Progenitor cell of endocrine pancreas (in vitro differentiated cells): ENCODE measurements around the gene C10orf62. TPM values are rescaled to one million over a fixed set of nuclear protein-coding genes. Genes with fewer than 3 reads are reported as not detected.

Source experiments
- DNase-seq: peaks from one replicate; pipeline ENCODE4 v3.0.0; 2021; ENCODE audit warnings: low spot score; ENCODE audit not compliant: unreplicated experiment
- H3K27ac Mint-ChIP-seq: 2 replicates; pipeline ENCODE4 v1.8.0; 2021; ENCODE audit warnings: mild to moderate bottlenecking, moderate library complexity, mixed read lengths
- H3K27me3 Mint-ChIP-seq: 2 replicates; pipeline ENCODE4 v1.8.0; 2021; ENCODE audit warnings: mixed read lengths
- H3K36me3 Mint-ChIP-seq: 2 replicates; pipeline ENCODE4 v1.8.0; 2022; ENCODE audit warnings: mixed read lengths; ENCODE audit not compliant: insufficient read depth
- H3K4me1 Mint-ChIP-seq: 2 replicates; pipeline ENCODE4 v1.8.0; 2021; ENCODE audit warnings: low read depth, mixed read lengths
- H3K4me3 Mint-ChIP-seq: 2 replicates; pipeline ENCODE4 v1.8.0; 2021; ENCODE audit warnings: low read depth, mild to moderate bottlenecking, moderate library complexity, mixed read lengths
- H3K9me3 Mint-ChIP-seq: 2 replicates; pipeline ENCODE4 v1.8.0; 2021; ENCODE audit warnings: low read depth, mixed read lengths
- CTCF ChIP-seq: fragments of 200-600 bp; sonication (generic); IDR thresholded peaks from one replicate; pipeline ENCODE4 v1.5.0; 2021; ENCODE audit warnings: antibody characterized with exemption, mild to moderate bottlenecking; ENCODE audit not compliant: unreplicated experiment
- total RNA-seq: library from RNA; stranded (reverse); gene quantifications from 2 replicates; pipeline ENCODE4 v1.2.1, GENCODE V29; 2021

The C10orf62 gene
- total RNA-seq, 1 donor from 2014 or later = 0.96 TPM

- TF ChIP-seq CTCF = no peak
- H3K27me3 Mint-ChIP-seq = no peaks in the 10 kb centered on the region
- peaks cover 8% of the 10 kb centered on the region for H3K4me1 Mint-ChIP-seq
- no peak overlapping the region for H3K27ac Mint-ChIP-seq
- H3K9me3 Mint-ChIP-seq = no peaks in the 10 kb centered on the region
- H3K36me3 Mint-ChIP-seq = peaks cover 7% of the 10 kb centered on the region
- no peak overlapping the region for H3K4me3 Mint-ChIP-seq
- DNase-seq = no peak
Measured at GRCh38 chr10:97618285-97618684, 28.8 kb downstream of the C10orf62 start.

DNA sequence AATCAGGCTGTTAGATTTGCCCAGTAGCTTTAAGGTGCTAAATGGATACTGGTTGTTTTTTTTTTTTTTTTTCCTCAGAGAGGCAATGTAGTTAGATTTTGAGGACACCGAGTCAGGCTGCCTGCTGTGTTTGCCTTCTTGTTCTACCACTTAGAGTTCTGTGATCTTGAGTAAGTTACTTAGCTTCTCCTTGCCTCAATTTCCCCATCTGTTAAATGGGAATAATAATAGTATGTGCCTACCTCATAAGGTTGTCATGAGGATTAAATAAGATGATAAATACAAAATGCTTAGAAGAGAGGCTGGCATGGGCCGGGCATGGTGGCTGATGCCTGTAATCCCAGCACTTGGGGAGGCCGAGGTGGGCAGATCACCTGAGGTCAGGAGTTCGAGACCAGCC, 29.2 kb downstream of the C10orf62 start:
- H3K27ac Mint-ChIP-seq = no peak overlapping the region
- peaks cover 7% of the 10 kb centered on the region for H3K36me3 Mint-ChIP-seq
- H3K9me3 Mint-ChIP-seq = no peaks in the 10 kb centered on the region
- H3K4me3 Mint-ChIP-seq = no peak overlapping the region
- no peak for TF ChIP-seq CTCF
- DNase-seq = no peak
- H3K4me1 Mint-ChIP-seq = peaks cover 11% of the 10 kb centered on the region
- no peaks in the 10 kb centered on the region for H3K27me3 Mint-ChIP-seq

DNA sequence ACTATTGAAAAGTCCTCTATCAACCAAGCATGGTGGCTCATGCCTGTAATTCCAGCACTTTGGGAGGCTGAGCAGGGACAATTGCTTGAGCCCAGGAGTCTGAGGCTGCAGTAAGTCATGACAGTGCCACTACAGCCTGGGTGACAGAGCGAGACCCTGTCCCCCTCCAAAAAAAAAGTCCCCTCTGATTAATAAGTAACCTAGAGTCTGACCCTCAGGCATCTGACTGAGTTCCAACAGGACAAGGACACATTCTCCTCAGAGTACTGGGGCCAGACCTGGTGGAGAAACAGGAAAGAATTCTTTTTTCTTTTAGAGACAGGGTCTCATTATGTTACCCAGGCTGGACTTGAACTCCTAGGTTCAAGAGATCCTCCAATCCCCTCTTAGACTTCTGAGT, 33.8 kb downstream of the C10orf62 start:
- no peak overlapping the region for H3K4me3 Mint-ChIP-seq
- no peaks in the 10 kb centered on the region for H3K27me3 Mint-ChIP-seq
- TF ChIP-seq CTCF = no peak
- no peaks in the 10 kb centered on the region for H3K36me3 Mint-ChIP-seq
- DNase-seq = no peak
- no peaks in the 10 kb centered on the region for H3K9me3 Mint-ChIP-seq
- peak overlapping the region; percentile 71 for H3K27ac Mint-ChIP-seq
- peaks cover 14% of the 10 kb centered on the region for H3K4me1 Mint-ChIP-seq

- Mint-ChIP-seq H3K4me1 (peaks cover 14% of the 10 kb centered on the region), H3K9me3 (no peaks in the 10 kb centered on the region), H3K4me3 (no peak overlapping the region), H3K36me3 (no peaks in the 10 kb centered on the region), H3K27me3 (no peaks in the 10 kb centered on the region), H3K27ac (no peak overlapping the region)
- no peak for TF ChIP-seq CTCF
- DNase-seq = no peak
Measured at GRCh38 chr10:97627731-97628130, 38.2 kb downstream of the C10orf62 start.

DNA sequence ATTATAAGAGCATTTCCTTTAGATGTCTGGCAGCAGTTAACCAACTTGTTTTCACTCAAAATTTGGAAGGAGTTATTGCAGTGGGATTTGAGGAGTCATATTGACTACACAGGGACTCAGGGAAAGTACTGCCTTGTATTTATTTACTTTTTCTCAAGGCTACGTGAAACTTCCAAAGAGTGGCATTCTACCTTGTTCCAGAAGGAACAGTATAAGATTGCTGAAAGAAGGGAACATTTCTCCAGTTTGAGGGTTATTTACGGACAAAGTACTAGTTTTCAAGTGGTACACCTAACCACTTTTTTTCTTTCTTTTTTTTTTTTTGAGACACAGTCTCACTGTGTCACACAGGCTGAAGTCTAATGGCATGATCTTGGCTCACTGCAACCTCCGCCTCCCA, 38.7 kb downstream of the C10orf62 start:
- no peak for DNase-seq
- H3K27ac Mint-ChIP-seq = no peak overlapping the region
- TF ChIP-seq CTCF = no peak
- H3K27me3 Mint-ChIP-seq = no peaks in the 10 kb centered on the region
- no peaks in the 10 kb centered on the region for H3K9me3 Mint-ChIP-seq
- H3K36me3 Mint-ChIP-seq = no peaks in the 10 kb centered on the region
- H3K4me1 Mint-ChIP-seq = peaks cover 15% of the 10 kb centered on the region
- H3K4me3 Mint-ChIP-seq = no peak overlapping the region
